HEK293 (cell line): ENCODE data around the gene CNTN4.

ENCODE experiments used
- FEZF1 ChIP-seq: fragments of 450-650 bp; formaldehyde crosslinking; IDR thresholded peaks from 2 replicates; pipeline ENCODE4 v1.5.1; 2016; ENCODE audit warnings: missing biosample characterization, missing genetic modification characterization
- OSR2 ChIP-seq: fragments of 450-650 bp; formaldehyde crosslinking; IDR thresholded peaks from 2 replicates; pipeline ENCODE4 v1.5.1; 2016; ENCODE audit warnings: missing biosample characterization, missing genetic modification characterization
- PRDM1 ChIP-seq: fragments of 450-650 bp; formaldehyde crosslinking; IDR thresholded peaks from 2 replicates; pipeline ENCODE4; 2016; ENCODE audit warnings: missing biosample characterization, missing genetic modification characterization
- ZBTB48 ChIP-seq: fragments of 450-650 bp; formaldehyde crosslinking; IDR thresholded peaks from 2 replicates; pipeline ENCODE4 v1.5.1; 2016; ENCODE audit warnings: missing biosample characterization, missing genetic modification characterization
- ZNF140 ChIP-seq: fragments of 450-650 bp; formaldehyde crosslinking; IDR thresholded peaks from 2 replicates; pipeline ENCODE4 v1.5.1; 2016; ENCODE audit warnings: missing biosample characterization, missing genetic modification characterization
- ZNF324 ChIP-seq: fragments of 450-650 bp; formaldehyde crosslinking; IDR thresholded peaks from 2 replicates; pipeline ENCODE4 v1.5.1; 2016; ENCODE audit warnings: missing biosample characterization, missing genetic modification characterization
- ZNF354C ChIP-seq: fragments of 450-650 bp; formaldehyde crosslinking; IDR thresholded peaks from 2 replicates; pipeline ENCODE4 v1.5.1; 2016; ENCODE audit warnings: missing biosample characterization, missing genetic modification characterization, low read depth, borderline replicate concordance
- ZNF501 ChIP-seq: fragments of 450-650 bp; formaldehyde crosslinking; IDR thresholded peaks from 2 replicates; pipeline ENCODE4 v1.5.1; 2016; ENCODE audit warnings: missing biosample characterization, missing genetic modification characterization
- ZNF558 ChIP-seq: fragments of 450-650 bp; formaldehyde crosslinking; IDR thresholded peaks from 2 replicates; pipeline ENCODE4 v1.5.1; 2016; ENCODE audit warnings: missing biosample characterization, missing genetic modification characterization
- ZNF600 ChIP-seq: fragments of 450-650 bp; formaldehyde crosslinking; IDR thresholded peaks from 2 replicates; pipeline ENCODE4 v1.5.1; 2016; ENCODE audit warnings: missing biosample characterization, missing genetic modification characterization
- TF ChIP-seq, protein P1 (sequence below): fragments of 450-650 bp; formaldehyde crosslinking; IDR thresholded peaks from 2 replicates; pipeline ENCODE4 v1.5.1; 2016; ENCODE audit warnings: missing biosample characterization, missing genetic modification characterization
- TF ChIP-seq, protein P2 (sequence below): fragments of 450-650 bp; formaldehyde crosslinking; optimal IDR thresholded peaks from 2 replicates; pipeline ENCODE3; 2016; ENCODE audit warnings: missing biosample characterization, mild to moderate bottlenecking, missing genetic modification characterization
- TF ChIP-seq, protein P3 (sequence below): fragments of 450-650 bp; formaldehyde crosslinking; IDR thresholded peaks from 2 replicates; pipeline ENCODE4 v1.5.1; 2016; ENCODE audit warnings: missing biosample characterization, missing genetic modification characterization

DNA sequence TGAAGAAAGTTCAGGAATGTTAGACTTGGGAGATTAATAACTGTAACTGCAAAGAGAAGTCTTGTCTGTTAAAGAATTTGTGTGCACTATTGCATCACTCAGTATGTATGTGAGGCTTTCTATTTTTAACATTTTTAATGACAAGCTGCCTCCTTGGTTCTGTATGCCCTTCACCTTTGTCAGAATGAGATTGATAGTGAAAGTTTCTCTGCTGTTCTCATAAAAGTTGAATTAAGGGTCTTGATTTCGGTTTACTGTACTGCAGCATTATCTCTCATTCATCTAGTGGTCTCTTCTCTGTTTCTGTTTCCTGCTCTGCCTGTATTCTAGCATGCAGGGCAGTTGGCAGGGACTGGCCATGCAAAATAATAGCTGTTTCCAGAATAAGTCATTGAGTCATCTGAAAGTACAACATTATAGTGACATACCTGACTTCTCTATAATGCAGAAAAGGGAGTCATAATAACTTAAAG, 556.6 kb downstream of the CNTN4 start:
- TF ChIP-seq, protein P1, sequence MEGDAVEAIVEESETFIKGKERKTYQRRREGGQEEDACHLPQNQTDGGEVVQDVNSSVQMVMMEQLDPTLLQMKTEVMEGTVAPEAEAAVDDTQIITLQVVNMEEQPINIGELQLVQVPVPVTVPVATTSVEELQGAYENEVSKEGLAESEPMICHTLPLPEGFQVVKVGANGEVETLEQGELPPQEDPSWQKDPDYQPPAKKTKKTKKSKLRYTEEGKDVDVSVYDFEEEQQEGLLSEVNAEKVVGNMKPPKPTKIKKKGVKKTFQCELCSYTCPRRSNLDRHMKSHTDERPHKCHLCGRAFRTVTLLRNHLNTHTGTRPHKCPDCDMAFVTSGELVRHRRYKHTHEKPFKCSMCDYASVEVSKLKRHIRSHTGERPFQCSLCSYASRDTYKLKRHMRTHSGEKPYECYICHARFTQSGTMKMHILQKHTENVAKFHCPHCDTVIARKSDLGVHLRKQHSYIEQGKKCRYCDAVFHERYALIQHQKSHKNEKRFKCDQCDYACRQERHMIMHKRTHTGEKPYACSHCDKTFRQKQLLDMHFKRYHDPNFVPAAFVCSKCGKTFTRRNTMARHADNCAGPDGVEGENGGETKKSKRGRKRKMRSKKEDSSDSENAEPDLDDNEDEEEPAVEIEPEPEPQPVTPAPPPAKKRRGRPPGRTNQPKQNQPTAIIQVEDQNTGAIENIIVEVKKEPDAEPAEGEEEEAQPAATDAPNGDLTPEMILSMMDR = no peak
- TF ChIP-seq PRDM1 (tag by site-specific recombination) (no peak), ZNF558 (tag by site-specific recombination) (no peak), ZNF140 (no peak), OSR2 (tag by site-specific recombination) (no peak), ZNF501 (no peak), ZBTB48 (tag by site-specific recombination) (no peak), ZNF324 (tag by site-specific recombination) (no peak), FEZF1 (tag by site-specific recombination) (no peak), ZNF354C (tag by site-specific recombination) (no peak), ZNF600 (tag by site-specific recombination) (no peak)
- TF ChIP-seq, protein P2, sequence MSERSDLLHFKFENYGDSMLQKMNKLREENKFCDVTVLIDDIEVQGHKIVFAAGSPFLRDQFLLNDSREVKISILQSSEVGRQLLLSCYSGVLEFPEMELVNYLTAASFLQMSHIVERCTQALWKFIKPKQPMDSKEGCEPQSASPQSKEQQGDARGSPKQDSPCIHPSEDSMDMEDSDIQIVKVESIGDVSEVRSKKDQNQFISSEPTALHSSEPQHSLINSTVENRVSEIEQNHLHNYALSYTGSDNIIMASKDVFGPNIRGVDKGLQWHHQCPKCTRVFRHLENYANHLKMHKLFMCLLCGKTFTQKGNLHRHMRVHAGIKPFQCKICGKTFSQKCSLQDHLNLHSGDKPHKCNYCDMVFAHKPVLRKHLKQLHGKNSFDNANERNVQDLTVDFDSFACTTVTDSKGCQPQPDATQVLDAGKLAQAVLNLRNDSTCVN (tag by site-specific recombination) = no peak
- TF ChIP-seq, protein P3, sequence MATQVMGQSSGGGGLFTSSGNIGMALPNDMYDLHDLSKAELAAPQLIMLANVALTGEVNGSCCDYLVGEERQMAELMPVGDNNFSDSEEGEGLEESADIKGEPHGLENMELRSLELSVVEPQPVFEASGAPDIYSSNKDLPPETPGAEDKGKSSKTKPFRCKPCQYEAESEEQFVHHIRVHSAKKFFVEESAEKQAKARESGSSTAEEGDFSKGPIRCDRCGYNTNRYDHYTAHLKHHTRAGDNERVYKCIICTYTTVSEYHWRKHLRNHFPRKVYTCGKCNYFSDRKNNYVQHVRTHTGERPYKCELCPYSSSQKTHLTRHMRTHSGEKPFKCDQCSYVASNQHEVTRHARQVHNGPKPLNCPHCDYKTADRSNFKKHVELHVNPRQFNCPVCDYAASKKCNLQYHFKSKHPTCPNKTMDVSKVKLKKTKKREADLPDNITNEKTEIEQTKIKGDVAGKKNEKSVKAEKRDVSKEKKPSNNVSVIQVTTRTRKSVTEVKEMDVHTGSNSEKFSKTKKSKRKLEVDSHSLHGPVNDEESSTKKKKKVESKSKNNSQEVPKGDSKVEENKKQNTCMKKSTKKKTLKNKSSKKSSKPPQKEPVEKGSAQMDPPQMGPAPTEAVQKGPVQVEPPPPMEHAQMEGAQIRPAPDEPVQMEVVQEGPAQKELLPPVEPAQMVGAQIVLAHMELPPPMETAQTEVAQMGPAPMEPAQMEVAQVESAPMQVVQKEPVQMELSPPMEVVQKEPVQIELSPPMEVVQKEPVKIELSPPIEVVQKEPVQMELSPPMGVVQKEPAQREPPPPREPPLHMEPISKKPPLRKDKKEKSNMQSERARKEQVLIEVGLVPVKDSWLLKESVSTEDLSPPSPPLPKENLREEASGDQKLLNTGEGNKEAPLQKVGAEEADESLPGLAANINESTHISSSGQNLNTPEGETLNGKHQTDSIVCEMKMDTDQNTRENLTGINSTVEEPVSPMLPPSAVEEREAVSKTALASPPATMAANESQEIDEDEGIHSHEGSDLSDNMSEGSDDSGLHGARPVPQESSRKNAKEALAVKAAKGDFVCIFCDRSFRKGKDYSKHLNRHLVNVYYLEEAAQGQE (tag by site-specific recombination) = no peak
